ENCODE data around the gene IAH1. TPM values are rescaled to one million over a fixed set of nuclear protein-coding genes. Genes with fewer than 3 reads are reported as not detected.

IAH1 gene, protein sequence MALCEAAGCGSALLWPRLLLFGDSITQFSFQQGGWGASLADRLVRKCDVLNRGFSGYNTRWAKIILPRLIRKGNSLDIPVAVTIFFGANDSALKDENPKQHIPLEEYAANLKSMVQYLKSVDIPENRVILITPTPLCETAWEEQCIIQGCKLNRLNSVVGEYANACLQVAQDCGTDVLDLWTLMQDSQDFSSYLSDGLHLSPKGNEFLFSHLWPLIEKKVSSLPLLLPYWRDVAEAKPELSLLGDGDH
- polyA plus RNA-seq (56.9 to 65.0 TPM (median 59.6 TPM) in 3 replicates), polyA minus RNA-seq (10.1 to 41.5 TPM (median 20.8 TPM) in 3 replicates)
- polyA plus RNA-seq (2011; ENCODE audit: low read depth): 17.9 TPM
- polyA plus RNA-seq (2011; cell fraction: cytosol; rRNA removed): 52.0 and 75.2 TPM in 2 replicates
- polyA plus RNA-seq (2011; cell fraction: nucleus; rRNA removed): 24.3 and 30.5 TPM in 2 replicates
- 39.3 and 47.1 TPM in 2 replicates for polyA plus RNA-seq (2012; ENCODE audit: low replicate concordance)
- 13.6 TPM for polyA minus RNA-seq (2011; cell fraction: cytosol; rRNA and poly(A)+ RNA removed)
- polyA minus RNA-seq (2011; cell fraction: nucleus; rRNA and poly(A)+ RNA removed): 7.3 TPM in 2 replicates

DNA sequence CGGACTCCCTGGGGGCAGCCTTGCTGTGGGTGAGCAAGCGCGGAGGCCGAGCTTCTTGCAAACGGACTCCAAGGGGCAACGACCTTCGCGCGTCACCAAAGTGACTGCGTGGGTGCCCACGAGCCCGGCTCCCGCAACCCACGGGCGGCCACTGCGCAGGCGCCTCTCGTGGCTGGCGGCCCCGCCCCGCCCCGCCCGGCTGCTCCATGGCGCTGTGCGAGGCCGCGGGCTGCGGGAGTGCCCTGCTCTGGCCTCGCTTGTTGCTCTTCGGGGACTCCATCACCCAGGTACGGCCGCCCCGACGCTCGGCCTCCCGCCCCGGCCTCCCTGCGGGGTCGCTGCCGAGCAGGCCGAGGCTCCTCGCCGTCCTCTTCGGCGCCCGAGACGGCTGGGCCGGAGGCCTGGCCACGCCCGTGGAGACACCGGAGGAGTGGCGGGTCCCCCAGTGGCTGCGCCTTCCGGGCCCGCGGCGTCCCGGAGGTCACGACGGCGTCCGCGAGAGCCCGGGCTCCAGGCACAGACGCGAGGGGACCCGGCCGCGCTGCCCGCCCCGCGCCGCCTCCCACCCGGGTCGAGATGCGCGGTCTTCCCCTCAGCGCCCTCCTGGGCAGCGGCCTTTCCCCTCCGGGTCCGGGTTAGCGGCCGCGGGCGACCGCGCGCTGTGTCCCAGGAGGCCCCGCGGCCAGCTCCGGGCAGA is at the start of gene IAH1:
Gene IAH1 (plus strand): TSS at position 191 of the 697 bp plus-strand sequence. CDS start 16 bp downstream, at position 207.
- Histone ChIP-seq H3K4me3 (ENCODE audit: control insufficient read depth in 2 of 3, extremely low read depth in 1 of 3, insufficient read depth in 2 of 3, low read depth in 1 of 3, low read length in 3 of 3) (peak within 1 kb of the TSS; percentile 40 to 79 (median 56)), H3K9me3 (ENCODE audit: control insufficient read depth, low read depth, low read length) (peaks cover 3% of the 10 kb centered on the region), H3K9me1 (ENCODE audit: control insufficient read depth, extremely low read depth, insufficient read depth, low read length) (no peaks in the 10 kb centered on the region), H4K20me1 (ENCODE audit: control insufficient read depth, extremely low read depth, insufficient read depth, low read length) (no peaks in the 10 kb centered on the region), H3K9ac (ENCODE audit: control insufficient read depth, extremely low read depth, insufficient read depth, low read length) (peak within 1 kb of the TSS; percentile 78), H3K4me1 (ENCODE audit: control insufficient read depth, extremely low read depth, insufficient read depth, low read length) (peaks cover 9% of the 10 kb centered on the region), H3K27ac (ENCODE audit: control insufficient read depth, insufficient read depth, low read length) (peak within 1 kb of the TSS; percentile 10), H3K79me2 (ENCODE audit: control insufficient read depth, insufficient read depth, low read length) (peaks cover 14% of the 10 kb centered on the region), H3K36me3 (ENCODE audit: control insufficient read depth in 2 of 2, extremely low read depth in 1 of 2, insufficient read depth in 2 of 2, low read length in 2 of 2) (peaks cover 0 to 17% of the 10 kb centered on the region in 2 experiments), H3K4me2 (ENCODE audit: control insufficient read depth, extremely low read depth, insufficient read depth, low read depth, low read length) (peak within 1 kb of the TSS; percentile 60), H3K27me3 (ENCODE audit: control insufficient read depth, extremely low read depth, insufficient read depth, low read length) (no peaks in the 10 kb centered on the region), H2AFZ (ENCODE audit: control insufficient read depth, low read length) (peak within 1 kb of the TSS; percentile 67)
- dilution Hi-C loops (cut with MboI; ENCODE audit: extremely low pct_ligation_motif_present, low sequenced_read_pairs): no loop called here
- FAIRE-seq: no peak
- no peak for TF ChIP-seq EZH2 (IDR thresholded peaks at IDR 0.05; ENCODE audit: low read length)
- TF ChIP-seq, protein P1, sequence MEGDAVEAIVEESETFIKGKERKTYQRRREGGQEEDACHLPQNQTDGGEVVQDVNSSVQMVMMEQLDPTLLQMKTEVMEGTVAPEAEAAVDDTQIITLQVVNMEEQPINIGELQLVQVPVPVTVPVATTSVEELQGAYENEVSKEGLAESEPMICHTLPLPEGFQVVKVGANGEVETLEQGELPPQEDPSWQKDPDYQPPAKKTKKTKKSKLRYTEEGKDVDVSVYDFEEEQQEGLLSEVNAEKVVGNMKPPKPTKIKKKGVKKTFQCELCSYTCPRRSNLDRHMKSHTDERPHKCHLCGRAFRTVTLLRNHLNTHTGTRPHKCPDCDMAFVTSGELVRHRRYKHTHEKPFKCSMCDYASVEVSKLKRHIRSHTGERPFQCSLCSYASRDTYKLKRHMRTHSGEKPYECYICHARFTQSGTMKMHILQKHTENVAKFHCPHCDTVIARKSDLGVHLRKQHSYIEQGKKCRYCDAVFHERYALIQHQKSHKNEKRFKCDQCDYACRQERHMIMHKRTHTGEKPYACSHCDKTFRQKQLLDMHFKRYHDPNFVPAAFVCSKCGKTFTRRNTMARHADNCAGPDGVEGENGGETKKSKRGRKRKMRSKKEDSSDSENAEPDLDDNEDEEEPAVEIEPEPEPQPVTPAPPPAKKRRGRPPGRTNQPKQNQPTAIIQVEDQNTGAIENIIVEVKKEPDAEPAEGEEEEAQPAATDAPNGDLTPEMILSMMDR (optimal IDR thresholded peaks at IDR 0.05 in 1 of 3, IDR thresholded peaks at IDR 0.05 in 1 of 3, conservative IDR thresholded peaks at IDR 0.05 in 1 of 3; ENCODE audit: extremely low read depth in 1 of 3, insufficient read depth in 2 of 3, low read length in 3 of 3): no peak
- no peak for DNase-seq (ENCODE audit: low read depth, low spot score)

DNA sequence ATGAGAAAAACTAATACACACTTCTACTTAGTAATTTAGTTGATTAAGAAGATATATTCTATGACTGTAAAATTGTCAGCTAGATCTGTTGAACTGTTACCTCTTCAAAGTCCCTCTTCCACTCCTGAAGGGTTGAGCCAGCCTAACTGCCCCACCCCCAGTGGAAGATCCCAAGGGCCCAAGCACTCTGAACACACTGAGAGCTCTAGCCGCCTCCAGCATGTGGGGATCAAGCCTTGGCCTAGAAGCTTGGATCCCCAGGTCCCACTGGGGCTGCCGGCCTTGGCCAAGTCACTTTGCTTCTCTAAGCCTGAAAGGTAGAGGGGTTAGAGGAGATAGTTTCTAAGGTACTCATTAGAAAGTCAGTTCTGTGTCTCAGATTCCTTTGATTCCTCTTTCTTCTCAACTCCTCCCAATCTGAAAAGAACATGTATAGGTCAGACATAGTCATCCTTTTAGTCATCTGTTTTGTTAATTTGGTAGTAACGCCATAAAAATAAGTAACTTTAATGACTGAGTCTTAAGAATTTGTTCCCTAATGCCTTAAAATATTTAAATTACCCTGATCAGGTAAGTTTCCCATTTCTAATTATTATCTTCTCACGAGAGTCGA is 45.3 kb upstream of the IAH1 start:
- no peak overlapping the region for H3K9ac ChIP-seq (ENCODE audit: control insufficient read depth, extremely low read depth, insufficient read depth, low read length)
- TF ChIP-seq, protein P1 (optimal IDR thresholded peaks at IDR 0.05 in 1 of 3, IDR thresholded peaks at IDR 0.05 in 1 of 3, conservative IDR thresholded peaks at IDR 0.05 in 1 of 3; ENCODE audit: extremely low read depth in 1 of 3, insufficient read depth in 2 of 3, low read length in 3 of 3): no peak
- no peak for TF ChIP-seq EZH2 (IDR thresholded peaks at IDR 0.05; ENCODE audit: low read length)
- H3K9me1 ChIP-seq (ENCODE audit: control insufficient read depth, extremely low read depth, insufficient read depth, low read length): peaks cover 2% of the 10 kb centered on the region
- H3K4me1 ChIP-seq (ENCODE audit: control insufficient read depth, extremely low read depth, insufficient read depth, low read length): peaks cover 16% of the 10 kb centered on the region
- H2AFZ ChIP-seq (ENCODE audit: control insufficient read depth, low read length): no peak overlapping the region
- DNase-seq (ENCODE audit: low read depth, low spot score) (no peak), FAIRE-seq (no peak)
- no peaks in the 10 kb centered on the region for H4K20me1 ChIP-seq (ENCODE audit: control insufficient read depth, extremely low read depth, insufficient read depth, low read length)
- no peak overlapping the region for H3K4me2 ChIP-seq (ENCODE audit: control insufficient read depth, extremely low read depth, insufficient read depth, low read depth, low read length)
- dilution Hi-C loops (cut with MboI; ENCODE audit: extremely low pct_ligation_motif_present, low sequenced_read_pairs): no loop called here
- H3K27ac ChIP-seq (ENCODE audit: control insufficient read depth, insufficient read depth, low read length): no peak overlapping the region
- H3K4me3 ChIP-seq (ENCODE audit: control insufficient read depth in 2 of 3, extremely low read depth in 1 of 3, insufficient read depth in 2 of 3, low read depth in 1 of 3, low read length in 3 of 3): no peak overlapping the region
- peaks cover 17 to 24% of the 10 kb centered on the region in 2 experiments for H3K36me3 ChIP-seq (ENCODE audit: control insufficient read depth in 2 of 2, extremely low read depth in 1 of 2, insufficient read depth in 2 of 2, low read length in 2 of 2)
- peaks cover 18% of the 10 kb centered on the region for H3K79me2 ChIP-seq (ENCODE audit: control insufficient read depth, insufficient read depth, low read length)
- no peaks in the 10 kb centered on the region for H3K27me3 ChIP-seq (ENCODE audit: control insufficient read depth, extremely low read depth, insufficient read depth, low read length)
- H3K9me3 ChIP-seq (ENCODE audit: control insufficient read depth, low read depth, low read length): no peaks in the 10 kb centered on the region
